K562 (cell line): Measurements from ENCODE around the gene MEST. TPM values are rescaled to one million over a fixed set of nuclear protein-coding genes. Genes with fewer than 3 reads are reported as not detected.
"Not testable (repeated sequence)": the region's sequence is repeated elsewhere in the genome, so short reads cannot be mapped to it uniquely, and the experiment has no call there.

Experiments used
- ATAC-seq: fragments of 200-7000 bp; cut with Tn5 transposase; 3 replicates; pipeline ENCODE4 v1.9.1; 2020; ENCODE audit warnings: moderate library complexity
- BruUV-seq: library from RNA; stranded (reverse); fragments of 400-500 nt; replicated peaks from 2 replicates; lab custom pipeline; 2021; lab: Mats Ljungman, UMichigan
- CTCF ChIA-PET: fragments of 300-600 bp; formaldehyde crosslinking; extraction: SDS; loops from one replicate; lab custom pipeline; 2021; ENCODE audit warnings: low intra/inter-chr PET ratio; lab: Yijun Ruan, JAX
- POLR2A ChIA-PET: fragments of 300-600, 350-650 bp; sonication (Branson Sonifier 250); formaldehyde crosslinking; extraction: SDS; loops from one replicate; lab custom pipeline; 2021; ENCODE audit warnings: antibody characterized with exemption, inconsistent platforms; lab: Yijun Ruan, JAX
- DNase-seq, 4 experiments: peaks; one replicate each; pipeline versions ENCODE4 v3.0.0 to v3.0.0-alpha.2; 2011 to 2018; ENCODE audit warnings: low spot score in 3 of 4, mixed read lengths in 3 of 4; ENCODE audit errors: extremely low read depth in 1 of 4
- FAIRE-seq: peaks from 2 replicates; lab custom pipeline; 2011; peaks lifted over from hg19 to GRCh38; lab: Jason Lieb, UNC
- H2AFZ ChIP-seq: 2 replicates; pipeline ENCODE4 v1.6.0; 2011; ENCODE audit warnings: low read depth, low read length, control low read depth, inconsistent platforms
- H3K27ac ChIP-seq: fragments of 200-600 bp; 3 replicates; pipeline ENCODE4 v1.8.0; 2011; ENCODE audit warnings: low read depth, mild to moderate bottlenecking, control low read depth, inconsistent platforms, low read length, moderate library complexity, mixed read lengths; ENCODE audit errors: extremely low read depth
- H3K27me3 ChIP-seq, 2 experiments: fragments of 300-600 bp in 1 of 2; 2 replicates in 1 of 2; 3 replicates in 1 of 2; pipeline versions ENCODE4 v1.6.0 to v1.8.0; 2011; ENCODE audit warnings: inconsistent platforms in 2 of 2, low read length in 2 of 2, mild to moderate bottlenecking in 1 of 2, mixed read lengths in 1 of 2, moderate library complexity in 1 of 2; ENCODE audit not compliant: control insufficient read depth in 2 of 2, insufficient read depth in 2 of 2
- H3K36me3 ChIP-seq: fragments of 300-600 bp; 3 replicates; pipeline ENCODE4 v1.8.0; 2011; ENCODE audit warnings: mild to moderate bottlenecking, low read length, inconsistent platforms; ENCODE audit not compliant: control insufficient read depth, insufficient read depth
- H3K4me1 ChIP-seq, 2 experiments: fragments of 200-600 bp in 1 of 2; replicated peaks in 1 of 2; 2 replicates in 1 of 2; 3 replicates in 1 of 2; pipeline versions ENCODE4 v1.5.1 to v1.8.0; 2011; ENCODE audit warnings: inconsistent platforms in 2 of 2, low read length in 2 of 2, mild to moderate bottlenecking in 1 of 2, mixed read lengths in 1 of 2, moderate library complexity in 1 of 2; ENCODE audit not compliant: control insufficient read depth in 2 of 2, insufficient read depth in 2 of 2
- H3K4me2 ChIP-seq: 2 replicates; pipeline ENCODE4 v1.6.1; 2011; ENCODE audit warnings: low read length, control low read depth, inconsistent platforms, mixed read lengths; ENCODE audit not compliant: insufficient read depth
- H3K4me3 ChIP-seq: fragments of 200-600 bp; sonication (generic), shearing (Covaris generic); 2 replicates; pipeline ENCODE4 v1.5.1; 2016; ENCODE audit warnings: control low read depth, inconsistent platforms
- H3K79me2 ChIP-seq: fragments of 200-600 bp; 3 replicates; pipeline ENCODE4 v1.8.0; 2011; ENCODE audit warnings: low read length, inconsistent platforms; ENCODE audit not compliant: control insufficient read depth, insufficient read depth
- H3K9ac ChIP-seq, 2 experiments: 2 replicates each; pipeline versions ENCODE4 v1.6.0 to v1.6.1; 2011; ENCODE audit warnings: low read depth in 2 of 2, low read length in 2 of 2, control low read depth in 1 of 2, inconsistent platforms in 1 of 2, mild to moderate bottlenecking in 1 of 2, mixed read lengths in 1 of 2; ENCODE audit not compliant: insufficient read depth in 1 of 2
- H3K9me1 ChIP-seq: one replicate; pipeline ENCODE4 v1.6.0; 2011; ENCODE audit warnings: inconsistent platforms, mild to moderate bottlenecking, low read length, moderate library complexity; ENCODE audit not compliant: control insufficient read depth, insufficient read depth
- H3K9me3 ChIP-seq: replicated peaks from 2 replicates; pipeline ENCODE4 v1.5.1; 2011; ENCODE audit warnings: low read depth, low read length, inconsistent platforms; ENCODE audit not compliant: control insufficient read depth, insufficient read depth
- H4K20me1 ChIP-seq: replicated peaks from 2 replicates; pipeline ENCODE4 v1.6.1; 2011; ENCODE audit warnings: low read length, inconsistent platforms, mixed read lengths; ENCODE audit not compliant: control insufficient read depth, insufficient read depth
- EGR1 ChIP-seq: fragments of 450-650 bp; conservative IDR thresholded peaks from 2 replicates; pipeline ENCODE4 v1.6.1; 2017; ENCODE audit warnings: mild to moderate bottlenecking
- MTA1 ChIP-seq: fragments of 450-650 bp; IDR thresholded peaks from 2 replicates; pipeline ENCODE4 v1.6.1; 2017; ENCODE audit warnings: borderline replicate concordance
- WGBS: fragments of 100-300 bp; shearing (Covaris generic); methylation state at CpG from one replicate; pipeline ENCODE4 v1.1.6; 2016; ENCODE audit warnings: low coverage, mixed read lengths; ENCODE audit not compliant: insufficient coverage; ENCODE audit errors: missing lambda C conversion rate; 5-methylcytosine and 5-hydroxymethylcytosine counted together
- in situ Hi-C: fragments of 300-500 bp; cut with MboI; formaldehyde crosslinking; loops from 4 replicates; pipeline ENCODE4 v1.15.0; 2018; ENCODE audit warnings: inconsistent platforms, mixed read lengths
- intact Hi-C: fragments of 100-400 bp; cut with micrococcal nuclease; formaldehyde crosslinking; loops from 2 replicates; pipeline ENCODE4 v1.14.2; 2022
- polyA plus RNA-seq, 8 experiments: library from polyadenylated mRNA; depleted of rRNA in 4 of 8; stranded (reverse) in 5 of 8; unstranded in 3 of 8; fragments of >200 nt; fragmentation: Nextera tagmentation in 2 of 8; fragmentation: Illumina TruSeq in 1 of 8; extraction: Ambion mirVana in 2 of 8; extraction: Trizol in 1 of 8; gene quantifications; 2 replicates each; pipeline versions ENCODE4 v1.2.1 to v1.2.3, GENCODE V29; 2011 to 2014; ENCODE audit warnings: inconsistent platforms in 1 of 8, missing spikeins in 1 of 8
- total RNA-seq, 7 experiments: library from RNA; depleted of rRNA in 6 of 7; stranded (reverse); fragments of >200 nt in 6 of 7; fragmentation: Illumina TruSeq in 2 of 7; extraction: Trizol in 2 of 7; gene quantifications; 2 replicates each; pipeline versions ENCODE4 v1.2.1 to v1.2.3, GENCODE V29; 2011 to 2021; ENCODE audit warnings: low replicate concordance in 1 of 7
- TF ChIP-seq, protein P1 (sequence below): fragments of 250-450 bp; sonication (Bioruptor Pico); IDR thresholded peaks from 2 replicates; pipeline ENCODE4 v1.6.1; 2021; ENCODE audit warnings: mild to moderate bottlenecking

Gene MEST
- total and polyA plus RNA-seq, 9 of the 15 experiments (the other 6 are each of a cell fraction or from before 2014, with no cell fraction given) = 0.04 to 0.74 (median 0.36) TPM; not detected in 1

GRCh38 chr7:130529417-130529816, 37.5 kb downstream of the MEST start (continued):
- TF ChIP-seq, protein P1, sequence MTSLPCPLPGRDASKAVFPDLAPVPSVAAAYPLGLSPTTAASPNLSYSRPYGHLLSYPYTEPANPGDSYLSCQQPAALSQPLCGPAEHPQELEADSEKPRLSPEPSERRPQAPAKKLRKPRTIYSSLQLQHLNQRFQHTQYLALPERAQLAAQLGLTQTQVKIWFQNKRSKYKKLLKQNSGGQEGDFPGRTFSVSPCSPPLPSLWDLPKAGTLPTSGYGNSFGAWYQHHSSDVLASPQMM (CRISPR knock-in tag) = no peak
- TF ChIP-seq EGR1 = no peak
- TF ChIP-seq MTA1 = no peak

DNA sequence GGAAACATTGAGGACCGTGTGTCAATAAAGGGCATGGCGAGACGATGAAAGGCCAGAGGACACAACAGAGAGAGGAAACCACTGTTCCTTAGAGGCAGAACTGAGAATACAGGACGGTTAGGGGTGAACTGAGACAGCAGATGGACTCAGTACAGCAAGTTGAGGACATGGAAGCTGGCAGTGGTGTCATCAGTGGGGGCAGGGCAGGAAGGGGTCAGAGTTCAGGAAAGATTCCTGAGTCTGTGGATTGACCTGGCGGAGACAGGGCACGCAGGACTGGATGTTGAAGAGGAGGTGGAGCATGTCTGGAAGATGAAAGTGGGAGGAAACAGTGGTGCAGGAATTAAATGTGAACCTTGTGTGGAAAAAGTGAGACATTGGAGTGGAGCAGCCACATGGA, 46.0 kb downstream of the MEST start:
- FAIRE-seq = not testable (repeated sequence)
- 63% methylated on average over 6 of the region's 6 CpGs for WGBS

GRCh38 chr7:130541287-130541686, 49.4 kb downstream of the MEST start:
- H3K79me2 ChIP-seq, DNase-seq, H4K20me1 ChIP-seq, H3K4me1 ChIP-seq, ATAC-seq, H3K4me2 ChIP-seq, H3K9me1 ChIP-seq, intact Hi-C loops, H2AFZ ChIP-seq, H3K27ac ChIP-seq, H3K9me3 ChIP-seq, CTCF ChIA-PET, in situ Hi-C loops, FAIRE-seq, H3K9ac ChIP-seq, BruUV-seq, POLR2A ChIA-PET, H3K4me3 ChIP-seq, H3K36me3 ChIP-seq, H3K27me3 ChIP-seq: not testable (repeated sequence)
- WGBS = 65% methylated on average over 7 of the region's 7 CpGs

More for the DNA sequence above, 46.0 kb downstream of the MEST start:
- H3K27ac ChIP-seq, H3K36me3 ChIP-seq, in situ Hi-C loops, H2AFZ ChIP-seq, H3K79me2 ChIP-seq, H3K9me3 ChIP-seq, BruUV-seq, DNase-seq, H3K4me3 ChIP-seq, intact Hi-C loops, H4K20me1 ChIP-seq, H3K4me2 ChIP-seq, POLR2A ChIA-PET, ATAC-seq, H3K9ac ChIP-seq, H3K4me1 ChIP-seq, H3K9me1 ChIP-seq, H3K27me3 ChIP-seq, CTCF ChIA-PET: not testable (repeated sequence)
